GM19324 (cell line): ENCODE data around the gene LRRC53.

ENCODE experiments used
- ATAC-seq: cut with Tn5 transposase; IDR thresholded peaks from one replicate; pipeline ENCODE4 v1.9.1; 2021; ENCODE audit warnings: mild to moderate bottlenecking, moderate library complexity; ENCODE audit not compliant: unreplicated experiment, low FRiP score

The LRRC53 gene, protein sequence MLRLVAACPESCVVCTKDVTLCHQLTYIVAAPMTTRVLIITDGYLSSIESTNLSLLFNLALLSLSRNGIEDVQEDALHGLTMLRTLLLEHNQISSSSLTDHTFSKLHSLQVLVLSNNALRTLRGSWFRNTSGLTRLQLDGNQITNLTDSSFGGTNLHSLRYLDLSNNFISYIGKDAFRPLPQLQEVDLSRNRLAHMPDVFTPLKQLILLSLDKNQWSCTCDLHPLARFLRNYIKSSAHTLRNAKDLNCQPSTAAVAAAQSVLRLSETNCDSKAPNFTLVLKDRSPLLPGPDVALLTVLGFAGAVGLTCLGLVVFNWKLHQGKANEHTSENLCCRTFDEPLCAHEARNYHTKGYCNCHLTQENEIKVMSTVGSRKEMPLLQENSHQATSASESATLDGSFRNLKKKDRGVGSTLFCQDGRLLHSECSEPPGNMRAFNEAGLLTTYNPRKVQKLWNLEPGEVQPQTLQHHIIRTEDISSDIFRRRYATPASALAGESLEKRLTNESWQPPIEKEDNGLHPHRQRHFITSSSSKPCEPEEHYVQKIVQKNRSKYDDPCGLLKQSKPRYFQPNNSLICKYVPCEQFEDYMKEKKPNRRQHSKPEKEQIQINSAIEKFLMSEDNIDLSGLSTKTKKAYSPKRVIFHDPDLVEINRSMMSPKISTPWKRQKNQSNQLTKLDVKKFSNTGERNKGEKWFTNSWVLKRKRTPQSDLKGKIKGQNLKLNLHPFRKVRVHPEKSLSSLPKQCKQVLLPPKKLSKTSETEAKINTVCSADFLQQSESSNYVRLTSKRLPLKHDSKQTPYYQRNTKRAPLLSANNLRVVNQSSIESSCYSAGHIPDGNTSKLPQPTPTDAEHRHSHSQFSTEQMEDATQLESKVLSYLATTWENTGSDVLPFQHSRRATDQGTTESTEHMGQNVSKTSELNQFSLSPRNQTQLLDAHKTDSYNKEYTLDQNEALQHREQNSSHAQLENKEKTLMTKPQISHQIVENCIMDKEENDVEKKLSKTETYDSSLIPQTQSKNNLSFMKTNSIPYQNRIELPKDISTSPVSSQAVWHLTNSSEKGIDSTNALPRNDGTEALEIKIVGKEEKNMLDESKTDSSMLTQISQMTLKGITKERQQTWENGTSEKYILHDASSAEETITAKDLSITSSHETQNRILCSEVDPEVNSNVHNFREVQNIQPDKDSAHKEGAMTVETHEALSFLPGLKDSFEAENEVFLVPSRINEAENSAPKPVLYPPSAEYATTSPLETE

DNA sequence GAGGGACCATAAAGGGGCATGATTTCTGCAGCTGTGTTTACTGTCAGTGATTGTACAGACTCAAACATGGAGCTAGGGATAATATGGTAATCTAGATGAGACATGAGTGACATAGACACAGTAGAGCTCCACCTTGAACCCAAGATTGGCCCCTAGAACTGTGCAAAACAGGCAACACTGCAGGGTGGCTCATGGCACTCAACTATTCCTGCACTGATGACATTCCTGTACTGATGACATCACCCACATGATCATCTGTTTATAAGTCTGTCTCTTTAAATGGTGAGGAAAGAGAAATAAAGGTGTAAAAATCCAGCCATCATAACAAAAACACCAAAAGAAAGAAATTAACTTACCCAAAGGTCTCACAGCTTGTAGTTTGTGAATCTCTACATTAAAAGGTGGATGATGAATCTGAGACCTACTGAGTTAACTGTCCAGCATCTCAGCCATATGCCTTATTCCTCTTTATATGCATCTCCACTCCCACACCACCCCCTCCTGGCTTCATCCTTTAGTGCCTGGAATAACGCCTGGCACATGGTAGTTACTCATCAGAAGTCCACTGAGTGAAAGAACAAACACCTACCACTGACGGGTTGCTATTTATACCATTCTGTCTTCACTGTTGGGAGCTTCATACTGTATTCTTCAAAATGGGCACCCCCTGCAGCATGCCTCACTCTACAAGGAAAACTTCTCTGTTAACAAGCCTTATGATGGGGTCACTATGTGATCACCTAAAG, at the start of gene LRRC53:
TSS of gene LRRC53 (minus strand) at position 442 of the 746 bp plus-strand sequence. CDS start 29,262 bp downstream, outside the sequence.
- no peak for ATAC-seq

DNA sequence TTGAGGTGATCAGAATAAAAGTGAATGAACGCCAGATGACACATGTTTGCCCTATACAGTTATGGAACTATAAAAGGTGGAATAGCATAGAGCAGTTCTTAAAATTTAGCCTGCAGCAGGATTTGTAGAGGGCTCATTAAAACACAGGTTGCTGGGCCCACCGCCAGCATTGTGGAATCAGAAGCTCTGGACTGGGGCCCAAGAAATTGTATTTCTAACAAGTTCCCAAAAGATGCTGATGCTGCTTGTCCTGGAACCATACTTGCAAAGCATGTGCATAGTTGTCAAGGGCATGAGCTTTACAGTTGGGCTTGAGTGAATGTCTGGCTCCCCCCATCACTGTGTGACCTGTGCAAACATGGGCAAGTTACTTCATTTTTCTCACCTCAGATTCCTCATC, 37.5 kb upstream of the LRRC53 start:
- no peak for ATAC-seq

DNA sequence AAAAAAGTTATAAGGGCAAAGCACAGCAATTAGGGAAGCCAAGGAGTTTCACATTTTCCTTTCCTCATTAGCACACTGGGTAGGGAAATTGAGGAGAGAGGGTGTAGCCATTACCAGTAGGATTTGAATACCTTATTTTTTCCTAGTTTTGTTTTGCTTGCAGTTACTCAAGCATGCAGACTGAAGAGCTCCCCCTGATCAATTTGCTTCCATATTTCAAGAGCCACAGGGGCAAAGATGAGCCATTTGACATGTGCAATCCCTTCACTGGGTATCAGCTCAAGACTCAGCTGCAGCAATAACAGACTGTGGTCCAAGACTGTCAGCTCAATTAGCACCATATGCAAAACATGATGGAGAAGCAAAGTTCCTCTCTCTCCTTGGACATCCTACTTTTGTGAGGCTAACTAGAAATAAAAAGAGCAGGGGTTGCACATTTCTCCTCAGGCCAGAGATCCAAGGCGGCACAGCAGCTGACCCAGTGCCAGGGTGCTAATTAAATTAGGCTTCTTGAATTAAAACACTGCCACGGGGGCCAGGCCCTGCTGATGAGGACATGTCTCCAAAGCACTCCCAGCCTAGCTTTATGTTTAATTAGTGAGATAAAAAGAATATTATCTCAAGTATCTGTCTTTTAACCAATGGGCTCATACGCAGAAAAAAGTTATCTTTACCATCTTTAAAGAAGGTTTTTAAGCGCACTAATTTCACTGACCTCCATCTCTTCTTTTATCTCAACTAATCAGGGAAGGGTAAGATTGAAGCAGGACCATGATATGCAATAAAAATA, 36.7 kb upstream of the LRRC53 start:
- ATAC-seq: no peak

DNA sequence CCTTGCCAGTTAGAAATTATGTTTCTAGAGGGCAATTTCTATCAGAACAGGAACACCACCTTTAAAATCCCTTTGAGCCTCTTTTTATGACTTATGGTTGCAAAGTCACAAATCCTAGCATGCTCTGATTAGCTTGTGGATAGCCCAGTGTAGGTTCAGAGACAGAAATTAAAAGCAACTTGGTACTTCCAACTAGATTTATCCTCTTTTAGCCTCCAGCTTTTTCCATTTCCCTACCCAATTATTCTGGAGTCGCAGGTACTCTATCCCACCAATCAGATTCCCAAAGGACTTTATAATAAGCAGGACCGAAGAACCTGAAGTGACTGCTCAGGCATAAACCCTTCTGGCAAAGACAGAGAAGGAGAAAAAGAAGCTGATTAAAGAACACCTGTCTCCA, 33.4 kb upstream of the LRRC53 start:
- no peak for ATAC-seq

DNA sequence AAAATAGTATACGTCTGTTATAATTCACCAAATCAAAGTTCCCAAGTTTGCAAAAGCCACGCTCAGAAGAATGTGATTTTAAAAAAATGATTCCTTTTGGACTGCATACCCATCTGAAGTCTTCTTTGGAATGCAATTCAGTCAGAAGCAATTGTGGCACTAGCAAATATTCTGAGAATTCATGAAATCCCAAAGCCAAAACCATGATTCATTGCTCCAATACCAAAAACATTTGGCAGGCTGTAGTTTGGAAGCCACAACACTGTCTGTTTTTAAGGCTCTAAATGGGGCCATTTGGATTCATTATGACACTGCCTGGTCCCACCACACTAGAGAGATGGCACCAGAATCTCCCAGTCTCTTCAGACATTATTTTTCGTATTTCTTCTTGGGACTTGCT, 21.8 kb upstream of the LRRC53 start:
- ATAC-seq: no peak

DNA sequence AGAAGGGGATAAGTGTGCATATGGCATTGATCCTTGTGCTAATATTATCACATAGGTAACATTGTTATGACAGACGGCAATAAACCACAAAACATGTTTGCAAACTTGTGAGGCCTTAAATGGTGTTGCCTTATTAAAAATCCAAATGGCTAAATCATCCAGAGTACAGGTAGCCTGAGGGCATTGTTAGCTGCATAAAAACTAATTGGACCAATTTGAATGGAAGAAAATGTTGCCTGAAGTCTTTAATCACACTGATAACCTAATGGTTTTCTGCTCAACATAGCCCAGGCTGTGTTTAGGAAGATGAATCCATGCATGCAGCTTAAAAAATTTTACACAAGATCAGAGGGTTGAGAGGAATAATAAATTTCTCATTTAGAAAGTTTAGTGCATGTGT, 19.4 kb upstream of the LRRC53 start:
- no peak for ATAC-seq

DNA sequence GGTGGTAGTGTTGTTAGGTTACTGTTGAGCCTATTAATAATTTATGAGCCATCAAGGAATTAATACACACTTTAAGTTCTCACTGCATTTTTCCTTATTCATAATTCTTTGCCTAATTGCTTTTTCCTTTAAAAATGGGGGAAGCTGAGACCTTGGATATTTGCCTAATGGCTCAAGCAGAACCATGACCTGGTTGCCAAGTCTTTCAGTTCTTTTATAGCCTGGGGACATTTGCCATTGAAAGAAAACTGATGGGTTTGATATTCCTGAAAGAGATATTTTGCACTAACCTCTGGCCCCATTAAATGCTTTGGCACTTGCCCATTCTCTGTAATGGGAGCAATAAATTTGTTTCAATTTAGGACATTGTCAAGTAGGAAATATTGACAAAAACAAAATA, 18.5 kb upstream of the LRRC53 start:
- ATAC-seq: no peak

DNA sequence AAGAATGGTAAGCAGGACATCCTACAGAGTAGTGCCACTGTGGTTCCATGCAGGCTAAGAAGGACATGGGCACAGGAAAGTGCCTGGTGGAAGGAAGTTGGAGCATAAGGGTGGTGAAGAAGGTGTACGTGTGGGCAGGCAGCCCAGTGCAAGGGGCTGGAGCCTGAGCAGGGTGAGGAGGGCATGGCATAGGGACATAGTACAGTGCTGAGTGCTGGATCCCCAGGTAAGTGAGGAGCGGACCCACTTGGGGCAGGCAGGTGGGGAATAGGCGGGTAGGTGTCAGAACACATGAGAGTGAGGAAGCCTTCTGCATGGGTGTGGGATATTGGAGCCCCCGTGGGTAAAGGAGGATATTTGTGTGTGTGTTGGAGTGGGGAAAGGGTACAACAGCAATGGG, 15.7 kb upstream of the LRRC53 start:
- no peak for ATAC-seq

DNA sequence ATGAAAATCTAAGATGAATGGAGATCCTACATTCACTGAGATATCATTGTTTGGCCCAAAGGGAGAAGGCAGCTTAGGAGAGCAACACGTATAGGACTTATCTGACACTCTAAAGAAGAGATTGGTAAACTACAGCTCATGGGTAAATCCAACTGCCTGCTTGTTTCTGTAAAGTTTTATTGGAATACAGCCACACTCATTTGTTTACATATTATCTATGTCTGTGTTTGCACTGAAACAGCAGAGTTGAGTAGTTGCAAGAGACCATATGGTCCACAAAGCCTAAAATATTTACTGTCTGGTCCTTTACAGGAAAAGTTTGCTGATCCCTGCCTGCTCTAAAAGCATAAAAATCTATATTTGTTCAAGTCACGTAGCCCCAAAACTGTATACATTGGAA, 14.3 kb upstream of the LRRC53 start:
- no peak for ATAC-seq

DNA sequence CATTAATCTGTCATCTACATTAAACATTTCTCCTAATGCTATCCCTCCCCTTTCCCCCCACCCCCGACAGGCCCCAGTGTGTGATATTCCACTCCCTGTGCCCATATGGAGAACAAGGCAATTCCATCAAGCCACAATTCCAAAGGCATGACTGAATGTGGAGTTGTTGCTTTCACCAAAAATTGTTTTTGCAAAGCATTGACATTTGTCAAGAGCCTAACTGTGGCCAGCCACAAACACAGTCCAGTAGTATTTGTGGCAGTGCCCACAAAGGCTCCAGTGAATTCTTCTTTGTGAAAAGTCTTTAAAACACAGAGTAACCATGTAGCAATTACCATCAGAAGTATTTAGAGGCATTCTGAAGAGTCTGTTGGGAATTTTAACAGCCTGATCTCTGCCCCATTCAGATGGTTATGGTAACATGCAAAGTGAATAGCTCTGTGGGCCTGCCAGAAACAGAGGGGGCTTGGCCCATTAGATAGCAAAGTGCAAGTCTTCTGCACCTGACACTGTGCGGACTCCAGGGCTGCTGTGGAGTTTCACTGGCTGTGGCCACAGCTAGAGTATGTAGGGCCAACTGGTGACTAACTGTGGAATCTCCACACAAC, 11.6 kb upstream of the LRRC53 start:
- ATAC-seq: no peak

DNA sequence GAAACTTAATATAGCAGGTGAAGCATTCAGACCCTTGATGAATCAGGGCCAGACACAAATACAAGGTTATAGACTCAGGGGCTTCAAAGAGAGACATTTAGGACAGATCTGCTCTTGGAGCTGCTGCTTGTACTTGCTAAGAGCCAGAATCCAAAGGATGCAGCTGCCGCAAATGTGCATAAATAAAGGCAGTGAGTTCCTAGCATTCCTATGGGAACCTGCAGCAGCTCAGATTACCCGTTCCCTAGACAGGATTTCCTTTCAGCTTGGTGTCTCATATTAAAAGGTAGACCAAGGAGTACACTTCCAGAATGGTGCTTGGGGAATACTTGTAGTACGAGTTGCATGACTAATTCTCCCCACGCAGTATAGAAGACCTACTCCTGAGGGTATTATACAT, 9.7 kb upstream of the LRRC53 start:
- ATAC-seq: no peak

DNA sequence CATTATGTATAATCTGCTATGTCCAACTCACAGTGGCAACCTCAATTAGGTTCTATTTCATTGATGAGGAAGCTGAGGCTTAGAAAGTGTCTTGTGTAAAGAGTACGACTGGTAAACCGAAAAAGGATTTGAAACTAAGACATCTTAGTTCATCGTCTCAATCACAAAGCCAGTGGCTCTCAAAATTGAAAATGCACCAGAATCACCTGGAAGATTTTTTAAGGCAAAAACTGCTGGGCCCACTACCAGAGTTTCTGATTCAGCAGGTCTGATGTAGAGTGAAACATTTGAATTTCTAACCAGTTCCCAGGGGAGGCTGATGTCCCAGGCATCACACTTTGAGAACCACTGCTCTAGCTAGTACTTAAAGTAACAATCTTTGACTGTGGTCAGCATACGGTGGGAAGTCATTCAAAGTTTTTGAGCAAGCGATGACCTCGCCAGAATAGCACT, 5.2 kb upstream of the LRRC53 start:
- peak; percentile 84 for ATAC-seq

DNA sequence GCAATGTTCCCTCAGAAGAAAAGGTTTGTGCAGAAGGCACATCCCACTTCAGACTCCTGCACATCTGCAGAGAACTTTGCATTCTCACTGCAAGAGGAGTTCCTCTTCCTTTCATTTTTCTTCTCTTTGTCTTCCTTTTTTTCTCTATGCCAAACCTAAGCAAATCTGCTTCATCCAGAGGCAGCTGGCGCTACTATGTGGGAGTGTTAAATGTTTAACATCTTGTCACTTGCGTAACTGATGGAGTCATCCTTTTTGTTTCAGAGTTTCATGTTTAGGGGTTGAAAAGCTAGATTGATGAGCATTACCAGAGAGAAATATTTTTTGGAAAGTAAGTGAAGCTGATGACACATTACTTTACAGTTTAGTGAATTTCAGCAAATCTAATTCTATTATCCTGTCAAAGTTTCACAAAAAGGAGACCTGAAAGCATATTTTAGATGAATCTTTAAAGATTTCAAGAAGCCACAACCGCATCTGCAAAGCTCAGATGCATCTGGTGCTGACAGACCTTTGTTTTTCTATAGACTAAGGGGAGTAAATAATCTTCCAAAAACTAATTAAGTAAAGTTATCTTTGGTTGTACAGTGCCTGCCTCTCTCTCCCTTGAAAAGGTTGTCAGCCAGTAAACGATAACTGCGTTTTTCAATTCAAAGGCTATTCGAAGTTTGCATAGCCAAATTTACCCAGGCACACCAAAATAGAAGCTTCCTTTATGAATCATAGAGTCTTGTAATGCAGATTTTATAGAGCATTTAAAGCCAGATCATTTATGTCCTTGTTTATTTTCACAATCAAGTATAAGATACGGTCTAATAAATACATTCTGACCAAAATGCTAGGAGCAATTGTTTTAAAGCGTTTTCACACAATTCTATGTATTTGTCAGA, 1.2 kb upstream of the LRRC53 start:
- ATAC-seq: no peak

DNA sequence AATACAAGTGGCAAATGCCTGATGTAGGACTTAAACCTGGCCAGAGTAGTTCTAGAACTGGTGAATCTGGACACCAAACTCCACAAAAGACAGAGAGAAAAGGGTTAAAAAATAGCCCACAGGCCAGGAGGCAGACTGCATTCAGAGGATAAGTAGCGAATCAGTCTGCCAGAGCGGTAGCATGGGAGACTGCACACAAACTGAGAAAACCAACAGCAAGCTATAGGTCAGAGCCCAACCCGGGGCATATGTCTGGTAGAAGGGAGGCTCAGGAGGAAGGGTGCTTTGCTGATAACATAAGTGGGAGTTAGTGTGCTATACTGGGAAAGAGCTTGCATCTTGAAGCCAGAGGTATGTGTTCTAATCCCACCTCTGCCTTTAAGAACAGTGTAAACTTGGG, 4.0 kb downstream of the LRRC53 start:
- ATAC-seq: no peak

DNA sequence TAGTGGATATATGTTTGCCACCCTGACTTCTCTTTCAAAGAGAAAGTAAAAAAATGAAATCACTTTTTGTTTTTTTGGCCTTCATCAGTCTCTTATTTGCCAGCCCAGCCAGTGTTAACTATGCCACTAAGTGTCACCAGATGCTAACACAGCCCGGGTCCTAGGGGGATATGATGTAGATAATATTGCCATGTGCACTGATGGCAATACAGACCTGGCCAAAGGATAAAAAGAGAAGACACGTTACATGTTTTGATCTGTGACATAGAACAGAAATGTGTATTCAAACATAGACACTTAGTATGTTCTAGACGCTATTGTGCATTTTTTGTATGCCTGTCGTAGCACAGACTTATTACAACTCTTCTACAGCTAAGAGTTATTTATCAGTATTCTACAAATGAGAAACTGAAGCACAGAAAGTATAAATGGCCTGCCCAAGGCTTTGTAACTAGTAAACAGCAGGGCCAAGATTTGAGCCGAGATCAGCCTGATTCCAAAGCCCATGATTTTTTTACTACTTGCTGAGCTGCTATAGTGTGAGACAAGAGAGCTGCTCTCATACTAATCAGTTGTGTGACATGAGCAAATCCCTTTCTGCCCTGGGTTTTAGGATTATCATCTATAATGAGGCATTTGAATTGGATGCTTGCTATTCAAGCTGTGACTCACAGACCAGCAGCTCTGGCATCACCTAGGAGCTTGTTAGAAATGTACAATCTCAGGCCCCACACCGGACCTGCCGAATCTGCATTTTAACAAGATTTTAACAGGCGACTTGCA, 6.3 kb downstream of the LRRC53 start:
- ATAC-seq: no peak

DNA sequence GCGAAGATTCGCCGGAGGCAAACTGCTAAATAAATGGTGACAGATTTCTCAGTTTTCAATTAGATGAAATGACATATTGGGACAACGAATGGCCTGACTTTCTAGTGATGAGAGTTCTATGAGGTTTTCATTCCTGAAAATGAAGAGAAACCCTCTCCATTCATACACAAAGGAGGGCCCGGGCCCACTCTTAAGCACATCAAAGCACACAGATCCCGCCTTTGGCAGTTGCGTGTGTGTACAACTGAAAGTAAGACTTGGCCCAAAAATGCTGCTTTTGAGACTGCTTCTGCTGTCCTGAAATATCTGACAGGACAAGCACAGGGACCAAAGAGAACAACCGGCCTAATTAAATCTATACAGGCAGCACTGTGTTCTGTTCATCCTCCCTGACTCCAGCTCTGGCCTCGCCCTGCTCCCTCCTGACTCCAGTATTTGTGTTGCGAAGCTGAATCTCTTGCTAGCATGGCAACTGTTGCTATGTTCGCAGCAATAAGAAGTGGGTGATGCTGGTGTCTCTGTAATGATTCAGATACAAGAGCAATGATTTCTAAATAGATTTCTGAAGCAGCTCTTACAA, 7.4 kb downstream of the LRRC53 start:
- no peak for ATAC-seq
